ENCODE measurements around the gene MEIKIN.
"Not testable (repeated sequence)": the region's sequence is repeated elsewhere in the genome, so short reads cannot be mapped to it uniquely, and the experiment has no call there.

Gene MEIKIN

GRCh38 chr5:131902266-131902665 lies 43.2 kb downstream of the MEIKIN start:
- DNase-seq, result not testable (repeated sequence)

- no peak for DNase-seq
Measured at GRCh38 chr5:131899686-131900085, 45.8 kb downstream of the MEIKIN start.

GRCh38 chr5:131883984-131884383 lies 61.5 kb downstream of the MEIKIN start:
- no peak for DNase-seq

GRCh38 chr5:131879705-131880104 lies 65.8 kb downstream of the MEIKIN start:
- DNase-seq, result no peak

GRCh38 chr5:131877873-131878272 lies 67.6 kb downstream of the MEIKIN start:
- no peak for DNase-seq

GRCh38 chr5:131871251-131871650 lies 74.2 kb downstream of the MEIKIN start:
- not testable (repeated sequence) for DNase-seq

GRCh38 chr5:131867524-131867923 lies 77.9 kb downstream of the MEIKIN start:
- no peak for DNase-seq

- DNase-seq, result no peak
Measured at GRCh38 chr5:131863700-131864099, 81.8 kb downstream of the MEIKIN start.

- DNase-seq, result no peak
Measured at GRCh38 chr5:131857388-131857787, 88.1 kb downstream of the MEIKIN start.

- no peak for DNase-seq
Measured at GRCh38 chr5:131855452-131855851, 90.0 kb downstream of the MEIKIN start.

GRCh38 chr5:131854134-131854533 lies 91.3 kb downstream of the MEIKIN start:
- no peak for DNase-seq

- no peak for DNase-seq
Measured at GRCh38 chr5:131848662-131849061, 96.8 kb downstream of the MEIKIN start.

- no peak for DNase-seq
Measured at GRCh38 chr5:131846536-131846935, 98.9 kb downstream of the MEIKIN start.

GRCh38 chr5:131845828-131846227 lies 99.6 kb downstream of the MEIKIN start:
- no peak for DNase-seq

- not testable (repeated sequence) for DNase-seq
Measured at GRCh38 chr5:131842971-131843370, 102.5 kb downstream of the MEIKIN start.

- DNase-seq, result not testable (repeated sequence)
Measured at GRCh38 chr5:131832702-131833101, 112.8 kb downstream of the MEIKIN start.

- DNase-seq, result no peak
Measured at GRCh38 chr5:131825404-131826013, 120.0 kb downstream of the MEIKIN start.

GRCh38 chr5:131824631-131825030 lies 120.8 kb downstream of the MEIKIN start:
- DNase-seq, result no peak

GRCh38 chr5:131821221-131821620 lies 124.2 kb downstream of the MEIKIN start:
- DNase-seq, result no peak

- DNase-seq, result no peak
Measured at GRCh38 chr5:131818001-131818724, 127.3 kb downstream of the MEIKIN start.

- no peak for DNase-seq
Measured at GRCh38 chr5:131814990-131815389, 130.5 kb downstream of the MEIKIN start.

- DNase-seq, result no peak
Measured at GRCh38 chr5:131812371-131813160, 132.9 kb downstream of the MEIKIN start.

GRCh38 chr5:131810510-131811249 lies 134.8 kb downstream of the MEIKIN start:
- DNase-seq, result no peak

Data from DMS153 (cell line).